ENCODE results near the gene CDC42SE1.

CDC42SE1 gene

GRCh38 chr1:151008244-151009205 lies 50.9 kb downstream of the CDC42SE1 start, which contains the start of gene PRUNE1:
PRUNE1 (plus strand) TSS chr1:151008449; CDS start chr1:151008633, 184 bp downstream.
- DNase-seq (ENCODE audit: low spot score), result peak; percentile 95

- DNase-seq (ENCODE audit: low spot score), result no peak
These were observed 51.6 kb downstream of the CDC42SE1 start for GRCh38 chr1:151007853-151008243.

GRCh38 chr1:151006327-151007052 lies 52.9 kb downstream of the CDC42SE1 start, which contains the start of gene MINDY1:
MINDY1 (minus strand) TSS chr1:151006902; CDS start chr1:151002617, 4,285 bp downstream.
- peak; percentile 96 for DNase-seq (ENCODE audit: low spot score)

- peak; percentile 58 for DNase-seq (ENCODE audit: low spot score)
These were observed 53.6 kb downstream of the CDC42SE1 start for GRCh38 chr1:151005729-151006319.

GRCh38 chr1:151003180-151003579 lies 56.2 kb downstream of the CDC42SE1 start:
- DNase-seq (ENCODE audit: low spot score), result no peak

DNA sequence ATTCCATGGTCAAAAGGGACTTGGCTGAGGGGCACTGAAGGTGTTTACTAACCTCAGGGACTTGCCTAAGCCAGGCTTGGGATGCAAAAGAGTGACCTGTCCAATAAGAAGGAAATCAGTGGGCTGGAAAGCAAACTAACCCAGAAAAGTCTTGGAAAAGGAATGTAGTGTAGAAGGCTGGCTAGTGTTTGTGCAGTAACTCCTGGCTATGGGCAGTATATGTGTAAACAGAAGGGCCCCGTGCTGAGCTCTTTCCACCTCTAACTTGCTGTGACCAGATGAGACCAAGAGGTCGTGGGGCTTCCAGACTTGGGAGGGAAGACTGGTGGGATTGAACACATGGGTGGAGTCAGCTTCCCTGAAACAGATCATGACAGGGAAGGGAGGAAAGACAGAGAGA lies 56.8 kb downstream of the CDC42SE1 start:
- no peak for DNase-seq (ENCODE audit: low spot score)

GRCh38 chr1:151002051-151002450 lies 57.4 kb downstream of the CDC42SE1 start:
- no peak for DNase-seq (ENCODE audit: low spot score)

DNA sequence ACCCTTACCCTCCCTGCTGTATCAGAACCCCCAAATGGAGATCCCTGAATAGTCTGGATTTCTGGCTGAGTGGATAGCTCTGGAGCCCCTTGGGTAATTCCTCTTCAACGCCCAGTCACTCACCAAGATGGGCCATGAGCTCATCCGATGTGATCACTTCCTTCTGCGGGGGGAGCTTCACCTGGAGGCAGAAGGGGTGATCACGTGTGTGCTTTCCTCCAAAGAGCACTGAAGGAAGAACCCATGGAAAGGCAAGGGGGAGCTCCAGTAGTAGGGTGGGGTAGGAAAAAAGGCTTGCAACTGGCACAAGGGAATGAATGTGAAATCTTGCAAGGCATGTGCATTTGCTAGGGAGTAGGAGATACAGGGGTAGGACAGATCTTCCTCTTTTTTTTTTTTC lies 57.8 kb downstream of the CDC42SE1 start:
- no peak for DNase-seq (ENCODE audit: low spot score)

Measured in cerebellar cortex (tissue), 1 donor.